HG02973 (cell line): ENCODE results near the gene LTBP4.
"Not testable (repeated sequence)": the region's sequence is repeated elsewhere in the genome, so short reads cannot be mapped to it uniquely, and the experiment has no call there.

ENCODE experiments used
- ATAC-seq: cut with Tn5 transposase; IDR thresholded peaks from one replicate; pipeline ENCODE4 v1.9.1; 2021; ENCODE audit warnings: moderate library complexity; ENCODE audit not compliant: unreplicated experiment

Gene LTBP4

DNA sequence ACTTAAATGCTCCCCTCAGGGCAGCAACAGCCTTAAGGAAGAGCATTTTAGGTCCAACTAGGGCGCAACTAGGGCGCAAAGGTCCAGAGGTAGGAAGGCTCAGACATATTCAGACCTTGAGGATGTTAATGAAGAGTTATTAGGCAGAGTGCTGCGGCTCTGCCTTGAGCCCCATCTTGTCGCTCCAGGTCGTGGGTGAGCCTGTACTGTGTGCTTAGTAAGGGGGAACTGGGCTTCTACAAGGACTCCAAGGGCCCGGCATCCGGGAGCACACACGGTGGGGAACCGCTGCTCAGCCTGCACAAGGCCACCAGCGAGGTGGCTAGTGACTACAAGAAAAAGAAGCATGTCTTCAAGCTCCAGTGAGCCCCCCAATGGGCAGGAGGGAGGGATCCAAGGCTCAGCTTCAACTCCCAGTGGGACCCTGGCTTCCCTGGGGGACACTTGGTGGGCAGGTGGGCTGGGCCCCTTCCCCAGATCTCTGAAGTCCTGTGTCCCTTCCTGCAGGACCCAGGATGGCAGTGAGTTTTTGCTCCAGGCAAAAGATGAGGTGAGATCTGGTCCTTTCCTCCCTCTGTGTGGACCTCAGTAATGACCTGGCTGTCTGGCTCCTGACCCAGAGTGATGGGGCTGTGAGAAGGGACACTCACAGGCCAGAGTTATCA is 29.2 kb upstream of the LTBP4 start:
- no peak for ATAC-seq

DNA sequence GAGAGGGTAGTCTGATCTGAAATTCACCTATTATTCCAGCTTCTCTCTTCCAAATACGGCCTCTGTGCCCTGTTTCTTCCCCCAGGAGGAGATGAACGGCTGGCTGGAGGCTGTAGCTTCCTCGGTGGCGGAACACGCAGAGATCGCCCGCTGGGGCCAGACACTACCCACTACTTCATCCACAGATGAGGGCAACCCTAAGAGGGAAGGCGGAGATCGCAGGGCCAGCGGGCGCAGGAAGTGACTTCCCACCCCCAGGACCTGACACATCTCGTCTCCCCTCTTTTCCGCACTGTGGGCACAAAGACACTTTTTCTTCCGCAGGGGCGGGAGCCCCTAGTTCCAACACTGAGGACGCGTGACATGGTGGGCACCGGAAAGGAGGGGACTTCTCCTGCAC is 25.8 kb upstream of the LTBP4 start:
- no peak for ATAC-seq

DNA sequence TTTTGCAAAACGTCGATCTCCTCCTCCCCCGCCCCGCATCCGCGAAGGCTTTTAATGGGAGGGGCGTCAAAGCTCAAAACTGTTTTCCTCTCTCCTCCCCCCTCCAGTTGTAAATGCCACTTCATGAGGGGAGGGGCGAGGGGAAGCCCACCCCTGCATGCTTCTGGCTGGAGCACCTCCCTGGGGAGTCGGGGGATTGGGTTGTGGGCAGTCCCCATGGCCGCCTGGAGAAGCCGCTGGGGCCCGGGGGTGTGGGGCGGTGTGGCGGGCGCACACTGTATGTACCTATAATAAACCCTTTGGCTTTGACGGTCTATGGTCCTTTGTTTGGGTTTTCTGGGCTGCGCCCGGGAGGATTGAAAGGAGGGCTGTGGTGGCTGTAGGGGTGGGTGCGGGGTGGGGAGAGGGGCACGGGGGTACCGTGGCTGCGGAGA is 25.0 kb upstream of the LTBP4 start:
- ATAC-seq = no peak

DNA sequence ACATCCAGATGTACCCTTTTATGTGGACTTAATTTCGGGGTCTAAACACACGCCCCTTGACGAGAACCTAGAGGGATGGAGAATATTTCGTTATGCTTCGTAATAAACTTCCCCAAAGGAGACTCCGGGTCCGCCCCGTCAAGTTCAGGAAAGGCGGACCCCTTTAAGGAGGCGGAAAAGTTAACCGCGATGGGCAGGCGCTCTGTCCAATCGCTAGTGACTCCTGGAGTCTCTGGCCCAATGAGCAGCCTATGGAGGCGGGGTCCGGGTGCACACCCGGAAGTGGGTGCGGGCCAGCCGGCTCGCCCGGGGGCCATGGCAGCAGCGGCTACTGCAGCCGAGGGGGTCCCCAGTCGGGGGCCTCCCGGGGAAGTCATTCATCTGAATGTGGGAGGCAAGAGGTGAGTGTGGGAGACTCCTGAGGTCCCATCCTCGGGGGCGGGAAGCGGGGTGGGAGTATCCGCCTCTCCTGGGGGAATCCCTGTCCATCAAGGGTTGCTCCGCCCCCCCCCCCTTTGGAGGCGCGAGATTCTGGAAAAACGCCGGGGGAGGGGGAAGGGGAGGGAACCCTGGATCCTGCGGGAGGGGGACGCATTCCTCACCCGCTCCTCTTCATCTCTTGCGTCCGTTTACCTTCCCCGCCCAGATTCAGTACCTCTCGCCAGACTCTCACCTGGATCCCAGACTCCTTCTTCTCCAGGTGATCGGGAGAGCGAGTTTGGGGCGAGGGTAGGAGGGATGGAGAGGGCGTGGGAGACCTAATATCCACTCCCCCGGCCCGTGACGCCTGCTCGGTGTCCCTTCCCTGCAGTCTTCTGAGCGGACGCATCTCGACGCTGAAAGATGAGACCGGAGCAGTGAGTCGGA is 24.4 kb upstream of the LTBP4 start, which contains the start of gene SHKBP1:
Gene SHKBP1 (plus strand): TSS at position 289 of the 867 bp plus-strand sequence. CDS start 27 bp downstream, at position 316.
- ATAC-seq = peak; percentile 98

DNA sequence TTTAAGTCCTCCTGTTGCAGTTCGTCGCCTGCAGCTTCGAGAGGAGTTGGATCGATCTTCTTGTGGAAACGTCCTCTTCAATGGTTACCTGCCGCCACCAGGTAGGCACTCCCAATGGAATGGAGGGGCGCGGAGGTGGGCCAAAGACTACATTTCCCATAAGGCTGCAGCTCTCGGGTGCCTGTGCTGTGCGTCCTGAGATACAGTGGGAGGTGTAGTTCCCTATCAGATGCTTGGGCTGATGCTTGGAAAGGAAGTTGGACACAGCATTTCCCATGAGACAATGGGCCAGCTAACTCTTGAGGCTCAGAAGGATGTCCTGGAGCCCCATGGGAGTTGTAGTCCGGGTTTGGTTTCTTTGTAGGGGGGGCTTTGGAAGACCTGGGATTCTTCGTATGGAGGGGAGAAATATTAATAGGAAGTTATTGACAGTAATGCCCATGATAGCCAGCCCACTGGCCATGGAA is 22.7 kb upstream of the LTBP4 start:
- no peak for ATAC-seq

DNA sequence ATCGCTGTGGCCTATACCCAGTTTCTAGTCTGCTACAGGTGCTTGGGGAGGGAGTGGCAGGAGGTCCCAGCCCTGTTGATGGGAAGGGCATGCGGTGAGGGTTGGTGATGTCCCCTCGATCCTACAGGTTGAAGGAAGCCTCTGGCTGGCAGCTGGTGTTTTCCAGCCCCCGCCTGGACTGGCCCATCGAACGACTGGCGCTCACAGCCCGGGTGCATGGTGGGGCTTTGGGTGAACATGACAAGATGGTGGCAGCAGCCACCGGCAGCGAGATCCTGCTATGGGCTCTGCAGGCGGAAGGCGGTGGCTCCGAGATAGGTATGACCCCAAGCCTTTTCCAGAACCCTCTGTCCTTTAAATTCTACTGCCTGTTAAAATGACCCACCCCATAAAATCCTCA is 20.6 kb upstream of the LTBP4 start:
- no peak for ATAC-seq

DNA sequence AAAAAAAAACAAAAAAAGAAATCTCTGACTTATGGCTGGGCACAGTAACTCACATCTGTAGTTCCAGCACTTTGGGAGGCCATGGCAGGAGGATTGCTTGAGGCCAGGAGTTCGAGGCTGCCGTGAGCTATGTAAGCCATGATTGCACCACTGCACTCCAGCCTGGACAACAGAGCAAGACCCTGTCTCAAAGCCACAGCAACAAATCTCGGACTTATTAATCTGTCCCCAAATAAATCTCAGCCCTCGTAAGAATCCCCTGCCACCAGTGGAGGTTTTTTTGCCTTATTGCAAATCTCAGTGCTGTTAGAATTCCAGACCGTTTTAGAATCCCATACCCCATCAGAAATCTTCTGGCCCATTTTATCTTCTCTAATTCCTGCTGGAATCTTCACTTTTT is 19.6 kb upstream of the LTBP4 start:
- ATAC-seq = no peak

DNA sequence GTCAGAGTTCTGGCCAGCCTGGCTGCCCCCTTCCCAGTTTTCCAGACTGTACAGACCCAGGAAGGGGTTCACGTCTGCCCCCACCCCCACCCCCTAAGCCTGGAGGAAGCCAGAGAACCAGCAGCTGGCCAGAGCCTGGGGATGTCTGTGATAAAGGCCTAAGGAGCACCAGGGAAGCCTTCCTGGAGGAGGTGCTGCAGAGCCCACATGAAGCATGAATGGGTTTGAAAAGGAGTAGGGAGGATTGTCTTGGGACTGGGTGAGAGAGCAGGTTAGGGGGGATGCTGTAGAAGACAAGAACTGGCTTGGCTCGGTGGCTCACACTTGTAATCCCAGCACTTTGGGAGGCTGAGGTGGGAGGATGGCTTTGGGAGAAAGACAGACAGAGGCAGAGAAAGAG is 18.7 kb upstream of the LTBP4 start:
- no peak for ATAC-seq

DNA sequence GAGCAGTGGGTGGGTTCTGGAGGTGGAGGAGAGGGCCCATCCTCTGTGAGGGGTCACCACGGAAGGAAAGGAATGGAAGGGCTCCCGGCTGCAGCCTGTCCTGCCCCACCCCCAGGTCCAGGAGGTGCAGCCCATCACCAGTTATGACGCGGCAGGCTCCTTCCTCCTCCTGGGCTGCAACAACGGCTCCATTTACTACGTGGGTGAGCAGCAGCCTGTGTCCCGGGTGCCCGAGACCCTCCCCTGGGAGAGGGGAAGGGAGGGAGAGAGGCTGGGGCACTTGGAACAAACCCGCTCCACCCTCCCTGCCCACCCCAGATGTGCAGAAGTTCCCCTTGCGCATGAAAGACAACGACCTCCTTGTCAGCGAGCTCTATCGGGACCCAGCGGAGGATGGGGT is 17.9 kb upstream of the LTBP4 start:
- ATAC-seq = no peak

DNA sequence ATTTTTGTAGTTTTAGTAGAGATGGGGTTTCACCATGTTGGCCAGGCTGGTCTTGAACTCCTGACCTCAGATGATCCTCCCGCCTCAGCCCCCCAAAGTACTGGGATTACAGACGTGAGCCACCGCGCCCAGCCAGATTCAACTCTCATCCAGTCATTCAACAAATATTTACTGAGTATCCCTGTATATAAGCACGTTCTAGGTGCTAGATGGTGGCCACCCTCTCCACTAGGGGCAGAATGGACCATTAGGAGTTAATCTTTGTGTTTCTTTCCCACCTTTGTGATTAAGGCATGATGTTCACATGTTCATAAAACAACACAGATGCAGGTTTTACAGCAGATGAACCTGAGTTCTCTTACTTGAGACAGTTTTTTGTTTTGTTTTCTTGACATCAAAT is 17.2 kb upstream of the LTBP4 start:
- no peak for ATAC-seq

DNA sequence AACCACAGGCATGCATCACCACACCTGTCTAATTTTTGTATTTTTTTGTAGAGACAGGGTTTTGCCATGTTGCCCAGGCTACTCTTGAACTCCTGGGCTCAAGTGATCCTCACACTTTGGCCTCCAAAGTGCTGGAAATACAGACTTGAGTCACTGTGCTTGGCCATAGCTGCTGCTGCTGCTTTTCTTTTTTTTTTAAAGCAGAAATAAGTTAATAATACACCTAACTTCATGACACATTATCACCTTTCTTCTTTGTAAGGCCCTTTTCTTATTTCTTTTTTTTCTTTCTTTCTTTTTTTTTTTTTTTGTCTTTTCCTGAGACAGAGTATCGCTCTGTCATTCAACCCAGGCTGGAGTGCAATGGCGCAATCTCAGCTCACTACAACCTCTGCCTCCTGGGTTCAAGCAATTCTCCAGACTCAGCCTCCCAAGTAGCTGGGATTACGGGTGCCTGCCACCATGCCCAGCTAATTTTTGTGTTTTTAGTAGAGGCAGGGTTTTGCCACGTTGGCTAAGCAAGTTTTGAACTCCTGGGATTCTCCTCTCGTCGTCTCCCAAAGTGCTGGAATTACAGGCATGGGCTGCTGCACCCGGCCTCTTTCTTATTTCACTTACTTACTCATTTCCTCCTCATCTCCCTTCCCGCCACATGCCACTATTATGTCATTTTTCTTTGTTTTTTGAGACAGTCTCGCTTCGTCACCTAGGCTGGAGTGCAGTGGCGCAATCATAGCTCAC is 15.8 kb upstream of the LTBP4 start:
- no peak for ATAC-seq

DNA sequence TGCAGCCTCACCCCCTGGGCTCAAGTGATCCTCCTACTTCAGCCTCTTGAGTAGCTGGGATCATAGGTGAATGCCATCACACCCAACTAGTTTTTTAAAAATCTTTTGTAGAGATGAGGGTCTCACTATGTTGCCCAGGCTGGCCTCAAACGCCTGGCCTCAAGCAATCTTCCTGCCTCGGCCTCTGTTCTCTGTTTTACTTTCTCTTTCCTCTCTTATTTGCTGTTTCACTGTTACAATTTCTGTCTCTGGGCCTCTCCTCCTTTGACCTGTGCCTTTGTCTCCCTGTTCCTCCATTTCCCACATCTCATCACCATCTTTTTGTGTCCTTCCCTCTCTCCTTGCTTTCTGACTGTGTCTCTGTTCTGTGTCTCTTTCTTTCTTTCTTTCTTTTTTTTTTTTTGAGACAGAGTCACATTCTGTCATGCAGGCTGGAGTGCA is 15.2 kb upstream of the LTBP4 start:
- ATAC-seq = no peak

DNA sequence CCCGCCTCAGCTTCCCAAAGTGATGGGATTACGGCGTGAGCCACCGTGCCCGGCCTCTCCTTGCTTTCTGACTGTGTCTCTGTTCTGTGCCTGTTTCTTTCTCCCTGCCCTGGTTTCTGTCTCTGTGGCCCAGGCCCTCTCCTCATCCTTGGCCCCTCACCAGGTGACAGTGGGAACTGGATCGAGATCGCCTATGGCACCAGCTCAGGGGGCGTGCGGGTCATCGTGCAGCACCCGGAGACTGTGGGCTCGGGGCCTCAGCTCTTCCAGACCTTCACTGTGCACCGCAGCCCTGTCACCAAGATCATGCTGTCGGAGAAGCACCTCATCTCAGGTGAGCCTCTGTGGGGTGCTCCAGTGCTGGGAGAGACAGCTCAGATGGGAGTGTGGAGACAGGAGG is 14.6 kb upstream of the LTBP4 start:
- no peak for ATAC-seq

DNA sequence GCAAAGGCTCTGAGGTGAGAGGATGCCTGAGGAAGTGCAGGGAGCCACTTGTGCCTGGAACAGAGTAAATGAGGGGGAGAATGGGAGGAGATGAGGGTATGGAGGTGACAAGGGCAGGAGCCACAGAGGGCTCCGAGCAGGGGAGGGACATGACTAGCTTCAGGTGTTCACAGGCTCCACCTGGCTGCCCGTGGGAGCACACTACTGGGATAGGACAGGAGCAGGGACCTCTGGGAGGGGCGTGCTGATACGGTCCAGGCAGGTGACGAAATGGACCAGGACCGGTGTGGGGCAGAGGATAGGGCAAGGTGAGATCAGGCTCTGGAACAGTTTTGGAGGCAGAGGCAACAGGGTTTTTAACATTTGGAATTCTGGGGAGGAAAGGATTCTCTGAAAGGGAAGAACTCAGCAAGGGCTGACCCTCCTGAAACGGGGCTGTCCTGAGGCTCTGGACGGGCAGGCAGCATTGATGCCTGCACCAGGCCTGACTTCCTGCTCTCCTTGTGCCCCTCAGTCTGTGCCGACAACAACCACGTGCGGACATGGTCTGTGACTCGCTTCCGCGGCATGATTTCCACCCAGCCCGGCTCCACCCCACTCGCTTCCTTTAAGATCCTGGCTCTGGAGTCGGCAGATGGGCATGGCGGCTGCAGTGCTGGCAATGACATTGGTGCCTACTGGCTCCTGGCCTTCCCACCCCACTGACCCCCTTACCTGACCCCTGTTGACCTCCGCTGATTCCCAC is 12.9 kb upstream of the LTBP4 start:
- no peak for ATAC-seq

DNA sequence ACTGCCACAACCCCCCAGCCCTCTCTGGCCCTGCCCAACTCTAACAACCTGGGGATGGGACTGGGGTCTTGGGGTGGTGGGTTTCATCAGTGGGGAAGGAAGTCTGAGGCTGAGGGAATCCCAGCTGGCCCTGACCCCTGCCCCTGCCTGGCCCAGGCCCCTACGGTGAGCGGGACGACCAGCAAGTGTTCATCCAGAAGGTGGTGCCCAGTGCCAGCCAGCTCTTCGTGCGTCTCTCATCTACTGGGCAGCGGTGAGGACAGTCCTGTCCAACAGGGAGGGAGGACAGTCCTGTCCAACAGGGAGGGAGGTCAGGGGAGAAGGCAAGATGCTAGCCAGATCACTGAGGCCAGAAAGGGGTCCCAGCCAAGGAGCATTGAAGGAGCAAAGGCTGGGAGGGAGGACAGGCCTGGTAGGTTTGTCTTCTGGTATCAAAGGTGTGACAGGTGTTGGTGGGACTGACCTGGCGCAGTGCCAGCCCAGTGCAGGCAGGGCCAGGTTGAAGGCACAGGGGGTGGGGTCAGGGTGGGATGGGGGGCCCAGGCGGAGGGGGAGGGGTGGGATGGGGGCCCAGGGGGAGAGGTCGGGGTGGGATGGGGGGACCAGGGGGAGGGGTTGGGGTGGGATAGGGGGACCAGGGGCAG is 12.1 kb upstream of the LTBP4 start:
- ATAC-seq = no peak

DNA sequence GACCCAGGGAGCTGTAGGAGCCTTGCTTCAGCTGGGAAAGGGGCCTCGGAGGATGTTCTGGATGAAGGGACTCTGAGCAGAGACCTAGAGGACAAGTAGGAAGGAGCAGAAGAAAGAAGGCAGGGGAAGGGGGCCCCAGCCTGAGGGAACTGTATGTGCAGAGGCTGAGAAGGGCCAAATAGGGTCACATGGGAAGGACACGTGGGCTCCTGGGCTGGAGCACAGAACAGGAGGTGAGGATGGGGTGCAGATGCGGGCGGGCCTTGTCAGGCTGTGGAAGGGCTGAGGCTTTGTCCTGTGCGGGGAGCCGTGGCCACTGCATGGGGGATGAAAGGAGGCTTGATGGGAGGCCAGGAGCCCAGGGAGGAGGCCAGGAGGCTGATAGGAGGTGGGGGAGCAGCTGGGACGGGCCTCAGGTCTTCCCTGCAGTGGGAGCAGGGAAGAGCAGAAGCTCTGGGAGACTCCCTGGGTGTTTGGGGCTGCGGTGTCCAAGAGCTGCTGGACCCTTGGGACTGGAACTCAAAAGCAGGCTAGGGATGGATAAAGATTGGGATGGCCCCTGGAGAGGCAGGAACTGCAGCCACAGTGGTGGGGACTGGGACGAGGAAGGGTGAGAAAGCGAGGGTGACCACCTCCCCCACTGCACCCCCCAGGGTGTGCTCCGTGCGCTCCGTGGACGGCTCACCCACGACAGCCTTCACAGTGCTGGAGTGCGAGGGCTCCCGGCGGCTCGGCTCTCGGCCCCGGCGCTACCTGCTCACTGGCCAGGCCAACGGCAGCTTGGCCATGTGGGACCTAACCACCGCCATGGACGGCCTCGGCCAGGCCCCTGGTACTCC is 11.4 kb upstream of the LTBP4 start:
- no peak for ATAC-seq

DNA sequence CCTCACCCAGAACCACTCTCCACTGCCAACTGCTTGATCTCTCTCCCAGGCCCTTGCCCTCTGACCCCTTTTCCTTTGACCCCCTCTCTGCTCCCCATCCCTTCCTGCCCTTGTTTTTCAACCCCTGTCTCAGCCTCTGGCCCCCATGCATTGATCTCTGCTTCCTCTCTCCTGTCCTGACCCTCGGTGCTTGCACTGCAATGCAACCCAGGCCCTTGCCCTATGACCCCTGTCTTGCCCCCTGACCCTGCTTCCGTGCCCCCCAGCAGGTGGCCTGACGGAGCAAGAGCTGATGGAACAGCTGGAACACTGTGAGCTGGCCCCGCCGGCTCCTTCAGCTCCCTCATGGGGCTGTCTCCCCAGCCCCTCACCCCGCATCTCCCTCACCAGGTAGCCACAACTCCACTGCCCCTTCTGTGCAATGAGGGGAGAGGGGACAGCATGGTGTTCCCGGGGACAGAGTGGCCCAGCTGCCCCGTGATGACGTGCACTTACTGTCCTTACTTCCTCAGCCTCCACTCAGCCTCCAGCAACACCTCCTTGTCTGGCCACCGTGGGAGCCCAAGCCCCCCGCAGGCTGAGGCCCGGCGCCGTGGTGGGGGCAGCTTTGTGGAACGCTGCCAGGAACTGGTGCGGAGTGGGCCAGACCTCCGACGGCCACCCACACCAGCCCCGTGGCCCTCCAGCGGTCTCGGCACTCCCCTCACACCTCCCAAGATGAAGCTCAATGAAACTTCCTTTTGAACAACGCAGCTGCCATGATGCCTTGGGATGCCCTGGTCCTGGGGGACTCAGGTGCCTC is 10.5 kb upstream of the LTBP4 start:
- no peak for ATAC-seq

DNA sequence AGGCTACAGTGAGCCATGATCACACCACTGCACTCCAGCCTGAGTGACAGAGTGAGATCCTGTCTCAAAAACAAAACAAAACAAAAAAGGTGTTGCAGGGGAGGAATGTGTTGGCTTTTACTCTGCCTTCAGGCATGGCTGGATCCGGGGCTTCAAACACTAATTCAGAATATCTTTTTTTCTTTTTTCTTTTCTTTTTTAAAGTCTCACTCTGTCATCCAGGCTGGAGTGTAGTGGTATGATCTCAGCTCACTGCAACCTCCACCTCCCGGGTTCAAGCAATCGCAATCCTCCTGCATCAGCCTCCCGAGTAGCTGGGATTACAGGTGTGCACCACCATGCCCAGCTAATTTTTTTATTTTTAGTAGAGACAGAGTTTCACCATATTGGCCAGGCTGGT is 9.4 kb upstream of the LTBP4 start:
- ATAC-seq = not testable (repeated sequence)

DNA sequence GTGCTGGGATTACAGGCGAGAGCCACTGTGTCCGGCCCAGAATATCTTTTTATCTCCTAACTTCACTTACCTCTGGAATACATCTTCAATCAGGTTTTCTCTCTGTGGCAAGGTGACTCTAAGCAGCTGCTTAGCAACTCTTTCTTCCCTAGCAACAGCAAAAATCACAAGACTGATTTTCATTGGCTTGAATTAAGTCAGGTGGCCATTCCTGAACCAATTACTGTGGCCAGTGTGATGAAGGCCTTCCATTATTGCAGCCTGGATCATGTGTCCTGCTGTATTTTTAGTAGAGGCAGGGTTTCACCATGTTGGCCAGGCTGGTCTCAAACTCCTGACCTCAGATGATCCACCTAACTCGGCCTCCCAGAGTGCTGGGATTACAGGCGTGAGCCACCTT is 9.0 kb upstream of the LTBP4 start:
- no peak for ATAC-seq
